ENCODE measurements around the gene IGSF11. TPM values are rescaled to one million over a fixed set of nuclear protein-coding genes. Genes with fewer than 3 reads are reported as not detected.

IGSF11 gene
- total RNA-seq, 3 donors from 2014 or later = 0.63 to 5.9 TPM; not detected in 1

GRCh38 chr3:118968640-118969039 is 66.0 kb downstream of the IGSF11 start:
- TF ChIP-seq CTCF (IDR thresholded peaks at IDR 0.05) = no peak
- intact Hi-C loops (cut with DNase I, micrococcal nuclease) = no loop called here
- no peak for DNase-seq
- Histone ChIP-seq H3K4me3 (no peak overlapping the region), H3K9me3 (no peaks in the 10 kb centered on the region), H3K36me3 (ENCODE audit: low read depth) (no peaks in the 10 kb centered on the region), H3K4me1 (ENCODE audit: low read depth) (no peaks in the 10 kb centered on the region)
- no peak for ATAC-seq

- TF ChIP-seq CTCF (IDR thresholded peaks at IDR 0.05) = no peak
- Histone ChIP-seq H3K36me3 (ENCODE audit: low read depth) (no peaks in the 10 kb centered on the region), H3K9me3 (no peaks in the 10 kb centered on the region), H3K4me1 (ENCODE audit: low read depth) (no peaks in the 10 kb centered on the region), H3K4me3 (no peak overlapping the region)
- ATAC-seq (no peak), DNase-seq (no peak)
- intact Hi-C loops (cut with DNase I, micrococcal nuclease) = no loop called here
These were observed 66.5 kb downstream of the IGSF11 start for GRCh38 chr3:118968111-118968510.

GRCh38 chr3:118966700-118967099 is 67.9 kb downstream of the IGSF11 start:
- Histone ChIP-seq H3K9me3 (no peaks in the 10 kb centered on the region), H3K36me3 (ENCODE audit: low read depth) (no peaks in the 10 kb centered on the region), H3K4me3 (no peak overlapping the region), H3K4me1 (ENCODE audit: low read depth) (no peaks in the 10 kb centered on the region)
- intact Hi-C loops (cut with DNase I, micrococcal nuclease) = no loop called here
- ATAC-seq (no peak), DNase-seq (no peak)
- no peak for TF ChIP-seq CTCF (IDR thresholded peaks at IDR 0.05)

- Histone ChIP-seq H3K9me3 (no peaks in the 10 kb centered on the region), H3K4me1 (ENCODE audit: low read depth) (no peaks in the 10 kb centered on the region), H3K36me3 (ENCODE audit: low read depth) (no peaks in the 10 kb centered on the region), H3K4me3 (no peak overlapping the region)
- no peak for ATAC-seq
- DNase-seq = no peak
- TF ChIP-seq CTCF (IDR thresholded peaks at IDR 0.05) = no peak
- intact Hi-C loops (cut with DNase I, micrococcal nuclease) = no loop called here
These were observed 70.9 kb downstream of the IGSF11 start for GRCh38 chr3:118963711-118964110.

- H3K36me3 ChIP-seq (ENCODE audit: low read depth) = no peaks in the 10 kb centered on the region
- no peak for DNase-seq
- H3K4me1 ChIP-seq (ENCODE audit: low read depth) = no peaks in the 10 kb centered on the region
- ATAC-seq = no peak
- no peak for TF ChIP-seq CTCF (IDR thresholded peaks at IDR 0.05)
- no peak overlapping the region for H3K4me3 ChIP-seq
- H3K9me3 ChIP-seq = no peaks in the 10 kb centered on the region
- intact Hi-C loops (cut with DNase I, micrococcal nuclease) = no loop called here
These were observed 73.7 kb downstream of the IGSF11 start for GRCh38 chr3:118960876-118961450.

Data from mucosa of descending colon (tissue), 3 donors.